Measurements from ENCODE around the gene NPC1L1.
"Not testable (repeated sequence)": the region's sequence is repeated elsewhere in the genome, so short reads cannot be mapped to it uniquely, and the experiment has no call there.

NPC1L1 gene

DNA sequence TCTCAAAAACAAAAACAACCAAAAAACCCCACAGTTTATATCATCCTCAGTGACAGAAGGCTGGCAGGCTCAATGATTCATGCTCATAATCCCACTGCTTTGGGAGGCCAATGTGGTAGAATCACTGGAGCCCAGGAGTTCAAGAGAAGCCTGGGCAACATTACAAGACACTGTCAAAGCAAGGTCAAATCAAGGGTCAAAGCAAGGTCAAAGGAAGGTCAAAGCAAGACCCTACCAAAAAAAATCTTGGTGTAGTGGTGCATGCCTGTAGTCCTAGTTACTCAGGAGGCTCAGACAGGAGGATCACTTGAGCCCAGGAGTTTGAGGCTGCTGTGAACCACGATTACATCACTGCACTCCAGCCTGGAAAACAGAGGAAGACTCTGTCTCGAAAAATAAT, 14.2 kb upstream of the NPC1L1 start:
- TF ChIP-seq, protein P1, sequence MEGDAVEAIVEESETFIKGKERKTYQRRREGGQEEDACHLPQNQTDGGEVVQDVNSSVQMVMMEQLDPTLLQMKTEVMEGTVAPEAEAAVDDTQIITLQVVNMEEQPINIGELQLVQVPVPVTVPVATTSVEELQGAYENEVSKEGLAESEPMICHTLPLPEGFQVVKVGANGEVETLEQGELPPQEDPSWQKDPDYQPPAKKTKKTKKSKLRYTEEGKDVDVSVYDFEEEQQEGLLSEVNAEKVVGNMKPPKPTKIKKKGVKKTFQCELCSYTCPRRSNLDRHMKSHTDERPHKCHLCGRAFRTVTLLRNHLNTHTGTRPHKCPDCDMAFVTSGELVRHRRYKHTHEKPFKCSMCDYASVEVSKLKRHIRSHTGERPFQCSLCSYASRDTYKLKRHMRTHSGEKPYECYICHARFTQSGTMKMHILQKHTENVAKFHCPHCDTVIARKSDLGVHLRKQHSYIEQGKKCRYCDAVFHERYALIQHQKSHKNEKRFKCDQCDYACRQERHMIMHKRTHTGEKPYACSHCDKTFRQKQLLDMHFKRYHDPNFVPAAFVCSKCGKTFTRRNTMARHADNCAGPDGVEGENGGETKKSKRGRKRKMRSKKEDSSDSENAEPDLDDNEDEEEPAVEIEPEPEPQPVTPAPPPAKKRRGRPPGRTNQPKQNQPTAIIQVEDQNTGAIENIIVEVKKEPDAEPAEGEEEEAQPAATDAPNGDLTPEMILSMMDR (IDR thresholded peaks at IDR 0.05; ENCODE audit: control insufficient read depth, extremely low read depth, insufficient read depth): no peak
- H3K4me3 ChIP-seq (ENCODE audit: low read depth, low read length): no peak overlapping the region
- no peak for DNase-seq (ENCODE audit: low read depth)

DNA sequence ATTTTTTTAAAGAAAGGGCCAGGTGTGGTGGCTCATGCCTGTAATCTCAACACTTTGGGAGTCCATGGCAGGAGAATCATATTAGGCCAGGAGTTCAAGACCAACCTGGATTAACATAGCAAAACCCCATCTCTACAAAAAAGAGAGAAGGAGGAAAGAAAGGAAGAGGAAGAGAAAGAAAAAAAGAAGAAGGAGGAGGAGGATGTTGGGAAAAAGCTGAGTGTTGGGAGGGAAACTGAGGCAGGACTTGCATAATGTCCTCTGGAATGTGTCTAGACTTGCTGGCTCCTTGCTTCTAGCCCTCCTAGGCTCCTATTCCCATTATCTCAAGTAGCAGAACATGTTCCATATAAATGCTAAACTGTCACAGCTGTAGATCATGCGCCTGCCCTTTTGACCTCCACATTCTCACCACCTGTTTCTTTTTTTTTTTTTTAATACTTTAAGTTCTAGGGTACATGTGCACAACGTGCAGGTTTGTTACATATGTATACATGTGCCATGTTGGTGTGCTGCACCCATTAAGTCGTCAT, 11.4 kb upstream of the NPC1L1 start:
- H3K4me3 ChIP-seq (ENCODE audit: low read depth, low read length); DNase-seq (ENCODE audit: low read depth): not testable (repeated sequence)

DNA sequence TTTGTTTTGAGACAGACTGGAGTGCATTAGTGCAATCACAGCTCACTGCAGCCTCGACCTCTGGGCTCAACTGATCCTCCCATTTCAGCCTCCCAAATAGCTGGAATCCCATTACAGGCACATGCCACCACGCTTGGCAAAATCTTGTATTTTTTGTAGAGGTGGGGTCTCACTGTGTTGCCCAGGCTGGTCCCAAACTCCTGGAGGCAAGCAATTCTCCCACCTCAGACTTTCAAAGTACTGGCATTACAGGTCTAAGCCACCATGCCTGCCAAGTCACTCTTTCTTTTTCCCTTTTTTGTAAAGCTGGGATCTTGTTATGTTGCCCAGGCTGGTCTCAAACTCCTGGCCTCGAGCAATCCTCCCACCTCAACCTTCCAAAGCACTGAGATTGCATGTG, 8.3 kb upstream of the NPC1L1 start:
- TF ChIP-seq, protein P1 (IDR thresholded peaks at IDR 0.05; ENCODE audit: control insufficient read depth, extremely low read depth, insufficient read depth): no peak
- no peak for DNase-seq (ENCODE audit: low read depth)
- H3K4me3 ChIP-seq (ENCODE audit: low read depth, low read length): no peak overlapping the region

DNA sequence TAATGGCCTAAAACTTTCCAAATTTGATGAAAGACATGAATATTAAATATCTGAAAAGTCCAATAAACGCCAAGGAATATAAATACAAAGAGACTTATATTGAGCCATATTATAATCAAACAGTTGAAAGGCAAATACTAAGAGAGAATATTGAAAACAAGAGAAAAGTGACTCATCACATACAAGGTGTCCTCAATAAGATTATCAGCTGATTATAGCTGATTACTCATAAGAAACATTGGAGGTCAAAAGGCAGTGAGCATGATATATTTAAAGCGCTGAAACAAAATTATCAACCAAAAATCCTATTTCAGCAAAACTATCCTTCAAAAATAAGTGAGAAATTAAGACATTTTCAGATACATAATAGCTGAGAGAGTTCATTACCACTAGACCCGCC, 7.8 kb upstream of the NPC1L1 start:
- no peak overlapping the region for H3K4me3 ChIP-seq (ENCODE audit: low read depth, low read length)
- TF ChIP-seq, protein P1 (IDR thresholded peaks at IDR 0.05; ENCODE audit: control insufficient read depth, extremely low read depth, insufficient read depth): no peak
- no peak for DNase-seq (ENCODE audit: low read depth)

DNA sequence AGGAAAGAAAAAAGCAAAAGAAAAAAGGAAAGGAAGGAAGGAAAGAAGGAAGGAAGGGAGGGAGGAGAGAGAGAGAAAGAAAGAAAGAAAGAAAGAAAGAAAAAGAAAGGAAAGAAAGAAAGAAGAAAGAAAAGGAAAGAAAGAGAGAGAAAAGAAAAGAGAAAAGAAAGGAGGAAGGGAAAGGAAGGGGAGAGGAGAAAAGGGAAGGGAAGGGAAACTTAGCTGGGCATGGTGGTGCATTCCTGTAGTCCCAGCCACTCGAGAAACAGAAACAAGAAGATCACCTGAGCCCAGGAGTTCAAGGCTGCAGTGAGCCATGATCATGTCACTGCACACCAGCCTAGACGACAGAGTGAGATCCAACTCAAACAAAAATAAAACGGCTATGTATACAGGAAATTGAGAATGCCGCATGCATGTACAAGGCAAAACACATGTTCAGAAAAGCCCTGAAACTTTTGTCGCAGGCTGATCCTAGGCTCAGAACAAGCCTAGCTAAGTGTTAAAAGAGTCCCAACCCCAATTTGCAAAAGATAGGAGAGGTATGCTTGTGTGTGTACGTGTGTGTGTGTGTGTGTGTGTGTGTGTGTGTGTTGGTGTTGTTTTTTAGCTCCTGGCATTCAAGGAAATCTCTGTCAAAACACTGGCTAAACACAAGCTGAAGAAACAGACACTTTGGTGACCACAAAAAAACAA, 6.6 kb upstream of the NPC1L1 start:
- TF ChIP-seq, protein P1 (IDR thresholded peaks at IDR 0.05; ENCODE audit: control insufficient read depth, extremely low read depth, insufficient read depth): no peak
- peak; percentile 67 for DNase-seq (ENCODE audit: low read depth)
- no peak overlapping the region for H3K4me3 ChIP-seq (ENCODE audit: low read depth, low read length)

DNA sequence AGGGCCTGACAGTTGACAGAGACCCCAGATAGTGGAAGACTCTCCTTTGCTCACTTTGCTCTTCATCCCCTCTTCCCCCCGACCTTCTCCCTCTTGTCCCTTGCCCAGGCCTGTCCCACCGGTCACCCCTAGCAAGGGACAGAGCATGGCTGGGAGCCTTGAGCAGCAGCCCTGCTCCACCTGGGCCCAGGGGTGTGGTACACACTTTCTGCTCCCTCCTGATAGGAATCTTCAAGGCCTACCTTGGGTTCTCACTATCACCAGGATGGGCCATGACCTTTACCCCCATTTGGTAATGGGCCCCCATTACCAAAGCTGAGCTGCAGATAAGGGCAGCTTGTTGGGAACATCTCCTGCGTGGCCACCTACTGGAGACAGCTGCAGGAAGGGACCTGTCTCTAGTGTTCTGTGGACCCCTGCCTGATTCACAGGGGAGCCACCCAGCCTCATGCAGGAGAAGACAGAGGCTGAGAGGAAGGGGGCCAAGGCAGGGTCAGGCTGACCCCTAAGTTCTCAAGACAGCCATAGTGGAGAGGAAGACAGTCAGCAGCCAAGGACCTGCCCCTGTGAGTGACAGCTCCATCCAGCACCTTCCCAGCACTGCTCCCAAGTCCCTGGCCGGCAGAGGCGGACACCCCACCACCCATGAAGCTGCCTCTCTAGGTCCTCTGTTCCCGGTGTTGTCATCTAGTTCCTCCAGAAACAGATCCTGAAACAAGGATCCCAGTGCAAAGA, 913 bp upstream of the NPC1L1 start:
- no peak for DNase-seq (ENCODE audit: low read depth)
- no peak overlapping the region for H3K4me3 ChIP-seq (ENCODE audit: low read depth, low read length)
- TF ChIP-seq, protein P1 (IDR thresholded peaks at IDR 0.05; ENCODE audit: control insufficient read depth, extremely low read depth, insufficient read depth): no peak

DNA sequence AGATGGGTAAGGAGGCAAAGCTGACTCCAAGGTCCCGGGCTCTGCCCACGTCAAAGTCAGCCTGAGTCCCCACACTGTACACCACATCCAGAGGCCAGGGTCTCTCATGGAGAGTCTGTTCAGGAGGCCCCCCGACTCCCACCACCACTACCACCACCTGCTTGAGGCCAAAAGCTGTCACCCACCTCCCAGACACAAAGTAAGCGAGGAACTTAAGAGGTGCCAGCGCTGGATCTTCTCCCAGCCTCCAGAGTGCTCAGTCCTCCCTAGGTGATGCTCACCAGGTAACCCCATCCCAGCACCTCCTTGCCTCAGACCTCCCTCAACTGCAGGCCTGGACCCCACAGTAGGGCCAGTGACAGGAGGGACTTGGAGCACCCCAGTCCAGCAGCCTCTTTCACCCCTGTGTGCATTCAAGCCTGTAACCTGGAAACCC, 520 bp downstream of the NPC1L1 start:
- no peak overlapping the region for H3K4me3 ChIP-seq (ENCODE audit: low read depth, low read length)
- TF ChIP-seq, protein P1 (IDR thresholded peaks at IDR 0.05; ENCODE audit: control insufficient read depth, extremely low read depth, insufficient read depth): no peak
- DNase-seq (ENCODE audit: low read depth): no peak

Measured in LNCaP clone FGC (cell line).